ENCODE results near the gene TIGD3. TPM values are rescaled to one million over a fixed set of nuclear protein-coding genes. Genes with fewer than 3 reads are reported as not detected.

The TIGD3 gene
- polyA plus RNA-seq, 1 donor (not counting 4 experiments of a cell fraction or from before 2014, with no cell fraction given), result not detected

GRCh38 chr11:65378208-65378927, 23.8 kb downstream of the TIGD3 start:
- TF ChIP-seq, protein P1, sequence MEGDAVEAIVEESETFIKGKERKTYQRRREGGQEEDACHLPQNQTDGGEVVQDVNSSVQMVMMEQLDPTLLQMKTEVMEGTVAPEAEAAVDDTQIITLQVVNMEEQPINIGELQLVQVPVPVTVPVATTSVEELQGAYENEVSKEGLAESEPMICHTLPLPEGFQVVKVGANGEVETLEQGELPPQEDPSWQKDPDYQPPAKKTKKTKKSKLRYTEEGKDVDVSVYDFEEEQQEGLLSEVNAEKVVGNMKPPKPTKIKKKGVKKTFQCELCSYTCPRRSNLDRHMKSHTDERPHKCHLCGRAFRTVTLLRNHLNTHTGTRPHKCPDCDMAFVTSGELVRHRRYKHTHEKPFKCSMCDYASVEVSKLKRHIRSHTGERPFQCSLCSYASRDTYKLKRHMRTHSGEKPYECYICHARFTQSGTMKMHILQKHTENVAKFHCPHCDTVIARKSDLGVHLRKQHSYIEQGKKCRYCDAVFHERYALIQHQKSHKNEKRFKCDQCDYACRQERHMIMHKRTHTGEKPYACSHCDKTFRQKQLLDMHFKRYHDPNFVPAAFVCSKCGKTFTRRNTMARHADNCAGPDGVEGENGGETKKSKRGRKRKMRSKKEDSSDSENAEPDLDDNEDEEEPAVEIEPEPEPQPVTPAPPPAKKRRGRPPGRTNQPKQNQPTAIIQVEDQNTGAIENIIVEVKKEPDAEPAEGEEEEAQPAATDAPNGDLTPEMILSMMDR (optimal IDR thresholded peaks at IDR 0.05 in 1 of 3, IDR thresholded peaks at IDR 0.05 in 1 of 3, conservative IDR thresholded peaks at IDR 0.05 in 1 of 3; ENCODE audit: extremely low read depth in 1 of 3, insufficient read depth in 2 of 3, low read length in 3 of 3), result peak in 1 of 3 experiments; percentile 38
- TF ChIP-seq EZH2 (IDR thresholded peaks at IDR 0.05; ENCODE audit: low read length), result no peak
- dilution Hi-C loops (cut with MboI; ENCODE audit: extremely low pct_ligation_motif_present, low sequenced_read_pairs), result no loop called here

DNA sequence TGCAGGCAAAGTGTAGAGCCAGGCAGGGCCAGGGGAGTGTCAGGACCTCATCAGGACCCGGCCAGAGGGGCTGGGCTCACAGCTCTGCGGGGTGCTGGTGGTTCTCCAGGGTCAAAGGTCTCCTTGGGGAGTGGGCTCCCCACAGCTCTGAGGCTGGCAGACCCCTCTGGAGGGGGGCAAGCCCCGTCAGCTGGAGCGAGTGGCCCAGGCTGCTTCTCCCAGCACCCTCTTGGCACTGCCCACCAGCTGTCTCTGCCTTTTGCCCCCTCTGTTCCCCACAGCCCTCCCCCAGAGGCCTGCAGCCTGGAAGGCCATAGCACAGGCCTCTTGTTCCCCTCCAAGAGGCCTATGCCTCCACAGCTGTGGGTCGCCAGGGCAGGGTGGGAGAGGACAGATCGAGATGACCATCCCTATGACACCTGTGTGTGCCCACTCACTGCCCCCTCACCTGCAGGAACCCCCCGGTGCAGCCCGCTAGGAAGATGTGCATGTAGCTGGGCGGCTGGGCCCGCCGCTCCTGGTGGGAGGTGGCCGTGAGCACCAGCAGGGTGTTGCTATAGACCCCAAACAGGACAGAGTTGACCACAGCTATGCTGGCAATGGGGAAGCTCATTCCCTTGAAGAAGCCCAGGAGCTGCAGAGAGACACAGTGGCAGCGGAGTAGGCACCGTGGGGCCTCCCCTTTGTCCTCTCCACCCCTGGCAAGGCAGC, 24.5 kb downstream of the TIGD3 start:
- dilution Hi-C loops (cut with MboI; ENCODE audit: extremely low pct_ligation_motif_present, low sequenced_read_pairs), result no loop called here
- Histone ChIP-seq H3K36me3 (ENCODE audit: control insufficient read depth in 2 of 2, extremely low read depth in 1 of 2, insufficient read depth in 2 of 2, low read length in 2 of 2) (no peaks in the 10 kb centered on the region), H3K27ac (ENCODE audit: control insufficient read depth, insufficient read depth, low read length) (no peak overlapping the region), H3K27me3 (ENCODE audit: control insufficient read depth, extremely low read depth, insufficient read depth, low read length) (no peaks in the 10 kb centered on the region), H3K79me2 (ENCODE audit: control insufficient read depth, insufficient read depth, low read length) (no peaks in the 10 kb centered on the region), H3K9ac (ENCODE audit: control insufficient read depth, extremely low read depth, insufficient read depth, low read length) (no peak overlapping the region), H3K4me1 (ENCODE audit: control insufficient read depth, extremely low read depth, insufficient read depth, low read length) (peaks cover 24% of the 10 kb centered on the region), H3K9me1 (ENCODE audit: control insufficient read depth, extremely low read depth, insufficient read depth, low read length) (no peaks in the 10 kb centered on the region), H3K4me3 (ENCODE audit: control insufficient read depth in 2 of 3, extremely low read depth in 1 of 3, insufficient read depth in 2 of 3, low read depth in 1 of 3, low read length in 3 of 3) (no peak overlapping the region), H4K20me1 (ENCODE audit: control insufficient read depth, extremely low read depth, insufficient read depth, low read length) (no peaks in the 10 kb centered on the region), H3K4me2 (ENCODE audit: control insufficient read depth, extremely low read depth, insufficient read depth, low read depth, low read length) (no peak overlapping the region), H3K9me3 (ENCODE audit: control insufficient read depth, low read depth, low read length) (no peaks in the 10 kb centered on the region), H2AFZ (ENCODE audit: control insufficient read depth, low read length) (no peak overlapping the region)
- no peak for DNase-seq (ENCODE audit: low read depth, low spot score)
- TF ChIP-seq EZH2 (IDR thresholded peaks at IDR 0.05; ENCODE audit: low read length), result no peak
- TF ChIP-seq, protein P1 (optimal IDR thresholded peaks at IDR 0.05 in 1 of 3, IDR thresholded peaks at IDR 0.05 in 1 of 3, conservative IDR thresholded peaks at IDR 0.05 in 1 of 3; ENCODE audit: extremely low read depth in 1 of 3, insufficient read depth in 2 of 3, low read length in 3 of 3), result no peak
- FAIRE-seq, result no peak

More at GRCh38 chr11:65378208-65378927, 23.8 kb downstream of the TIGD3 start:
- FAIRE-seq (no peak), DNase-seq (ENCODE audit: low read depth, low spot score) (no peak)
- no peak overlapping the region for H3K4me2 ChIP-seq (ENCODE audit: control insufficient read depth, extremely low read depth, insufficient read depth, low read depth, low read length)
- H3K4me3 ChIP-seq (ENCODE audit: control insufficient read depth in 2 of 3, extremely low read depth in 1 of 3, insufficient read depth in 2 of 3, low read depth in 1 of 3, low read length in 3 of 3), result no peak overlapping the region
- no peaks in the 10 kb centered on the region for H3K27me3 ChIP-seq (ENCODE audit: control insufficient read depth, extremely low read depth, insufficient read depth, low read length)
- no peaks in the 10 kb centered on the region for H3K9me3 ChIP-seq (ENCODE audit: control insufficient read depth, low read depth, low read length)
- H3K27ac ChIP-seq (ENCODE audit: control insufficient read depth, insufficient read depth, low read length), result no peak overlapping the region
- H4K20me1 ChIP-seq (ENCODE audit: control insufficient read depth, extremely low read depth, insufficient read depth, low read length), result no peaks in the 10 kb centered on the region
- H3K36me3 ChIP-seq (ENCODE audit: control insufficient read depth in 2 of 2, extremely low read depth in 1 of 2, insufficient read depth in 2 of 2, low read length in 2 of 2), result no peaks in the 10 kb centered on the region
- H3K9ac ChIP-seq (ENCODE audit: control insufficient read depth, extremely low read depth, insufficient read depth, low read length), result no peak overlapping the region
- peaks cover 17% of the 10 kb centered on the region for H3K4me1 ChIP-seq (ENCODE audit: control insufficient read depth, extremely low read depth, insufficient read depth, low read length)
- no peaks in the 10 kb centered on the region for H3K79me2 ChIP-seq (ENCODE audit: control insufficient read depth, insufficient read depth, low read length)
- H2AFZ ChIP-seq (ENCODE audit: control insufficient read depth, low read length), result no peak overlapping the region
- H3K9me1 ChIP-seq (ENCODE audit: control insufficient read depth, extremely low read depth, insufficient read depth, low read length), result no peaks in the 10 kb centered on the region
